WTC11 (cell line): ENCODE results near the gene SERPINB1. TPM values are rescaled to one million over a fixed set of nuclear protein-coding genes. Genes with fewer than 3 reads are reported as not detected.

Experiments used
- ATAC-seq: fragments of 200-7000 bp; cut with Tn5 transposase; 2 replicates; pipeline ENCODE4 v1.10.0; 2021; ENCODE audit warnings: mild to moderate bottlenecking, moderate library complexity
- Bru-seq: library from RNA; stranded (reverse); fragments of 400-500 nt; gene quantifications from one replicate; lab custom pipeline; 2021; lab: Mats Ljungman, UMichigan
- CTCF ChIA-PET: fragments of 300-600 bp; sonication (Branson Sonifier 250); formaldehyde crosslinking; loops from one replicate; lab custom pipeline; 2021; ENCODE audit warnings: antibody characterized with exemption; lab: Charles Lee
- POLR2A ChIA-PET: fragments of 350-600 bp; sonication (Branson Sonifier 250); formaldehyde crosslinking; loops from one replicate; lab custom pipeline; 2021; ENCODE audit warnings: antibody characterized with exemption; lab: Charles Lee
- DNase-seq: peaks from one replicate; pipeline ENCODE4 v3.0.0; 2021; ENCODE audit warnings: low spot score
- H3K27ac Mint-ChIP-seq: 2 replicates; pipeline ENCODE4 v1.8.0; 2021; ENCODE audit warnings: mixed read lengths
- H3K27me3 Mint-ChIP-seq: 2 replicates; pipeline ENCODE4 v1.8.0; 2021; ENCODE audit warnings: low read depth, mild to moderate bottlenecking, moderate library complexity, mixed read lengths
- H3K36me3 Mint-ChIP-seq: 2 replicates; pipeline ENCODE4 v1.8.0; 2021; ENCODE audit warnings: mixed read lengths
- H3K4me1 Mint-ChIP-seq: 2 replicates; pipeline ENCODE4 v1.8.0; 2022; ENCODE audit warnings: mixed read lengths
- H3K4me3 Mint-ChIP-seq: 2 replicates; pipeline ENCODE4 v1.8.0; 2021; ENCODE audit warnings: mild to moderate bottlenecking, moderate library complexity, mixed read lengths
- H3K9me3 Mint-ChIP-seq: 2 replicates; pipeline ENCODE4 v1.8.0; 2021; ENCODE audit warnings: mixed read lengths
- CREB1 ChIP-seq: sonication (generic); formaldehyde crosslinking; IDR thresholded peaks from 2 replicates; pipeline ENCODE4 v1.8.0; 2023; ENCODE audit warnings: mild to moderate bottlenecking, missing genetic modification reagents
- CREM ChIP-seq: sonication (generic); formaldehyde crosslinking; IDR thresholded peaks from 2 replicates; pipeline ENCODE4 v1.8.1; 2022; ENCODE audit warnings: mild to moderate bottlenecking, missing genetic modification reagents, moderate library complexity
- ESRRA ChIP-seq: sonication (generic); formaldehyde crosslinking; IDR thresholded peaks from 2 replicates; pipeline ENCODE4 v1.8.1; 2022; ENCODE audit warnings: mild to moderate bottlenecking, missing genetic modification reagents, borderline replicate concordance
- FOXK1 ChIP-seq: sonication (generic); formaldehyde crosslinking; IDR thresholded peaks from 2 replicates; pipeline ENCODE4 v1.8.0; 2022; ENCODE audit warnings: mild to moderate bottlenecking, moderate library complexity, missing genetic modification reagents
- FOXP1 ChIP-seq: sonication (generic); formaldehyde crosslinking; IDR thresholded peaks from 2 replicates; pipeline ENCODE4 v1.8.0; 2022; ENCODE audit warnings: missing genetic modification reagents, mild to moderate bottlenecking, moderate library complexity, borderline replicate concordance
- MYBL2 ChIP-seq: sonication (generic); formaldehyde crosslinking; IDR thresholded peaks from 2 replicates; pipeline ENCODE4 v1.8.1; 2023; ENCODE audit warnings: mild to moderate bottlenecking, moderate library complexity, missing genetic modification reagents
- RELA ChIP-seq: sonication (generic); formaldehyde crosslinking; IDR thresholded peaks from 2 replicates; pipeline ENCODE4 v1.8.1; 2022; ENCODE audit warnings: missing genetic modification reagents, mild to moderate bottlenecking, borderline replicate concordance
- SOX15 ChIP-seq: fragments of 250-450 bp; sonication (Bioruptor Pico); IDR thresholded peaks from 2 replicates; pipeline ENCODE4 v1.9.0; 2021; ENCODE audit warnings: mild to moderate bottlenecking
- TP53 ChIP-seq: sonication (generic); formaldehyde crosslinking; IDR thresholded peaks from 2 replicates; pipeline ENCODE4 v1.8.1; 2023; ENCODE audit warnings: mild to moderate bottlenecking, missing genetic modification reagents
- ZBTB21 ChIP-seq: sonication (generic); formaldehyde crosslinking; IDR thresholded peaks from 2 replicates; pipeline ENCODE4 v1.8.1; 2023; ENCODE audit warnings: mild to moderate bottlenecking, missing genetic modification reagents, borderline replicate concordance
- ZNF138 ChIP-seq: sonication (generic); formaldehyde crosslinking; conservative IDR thresholded peaks from 2 replicates; pipeline ENCODE4 v1.8.1; 2022; ENCODE audit warnings: mild to moderate bottlenecking, moderate library complexity, missing genetic modification reagents
- long read RNA-seq, 3 experiments: library from RNA in 1 of 3; library from capped mRNA in 1 of 3; library from polyadenylated mRNA in 1 of 3; unstranded in 2 of 3; stranded (forward) in 1 of 3; transcript quantifications; one replicate each; pipeline ENCODE4 v2.0.0, GENCODE V29; 2021
- total RNA-seq: library from RNA; stranded (reverse); gene quantifications from 3 replicates; pipeline ENCODE4 v1.2.3, GENCODE V29; 2021
- TF ChIP-seq, protein P1 (sequence below): fragments of 250-450 bp; sonication (Bioruptor Pico); IDR thresholded peaks from 2 replicates; pipeline ENCODE4 v1.9.0; 2021; ENCODE audit warnings: moderate library complexity, mild to moderate bottlenecking, inconsistent platforms, borderline replicate concordance
- TF ChIP-seq, protein P2 (sequence below): sonication (generic); formaldehyde crosslinking; IDR thresholded peaks from 2 replicates; pipeline ENCODE4 v1.8.0; 2023; ENCODE audit warnings: missing genetic modification reagents, mild to moderate bottlenecking, borderline replicate concordance
- TF ChIP-seq, protein P3 (sequence below): fragments of 250-450 bp; sonication (Bioruptor Pico); IDR thresholded peaks from 2 replicates; pipeline ENCODE4 v1.8.0; 2021; ENCODE audit warnings: mild to moderate bottlenecking
- TF ChIP-seq, protein P4 (sequence below): sonication (generic); formaldehyde crosslinking; IDR thresholded peaks from 2 replicates; pipeline ENCODE4 v1.8.1; 2022; ENCODE audit warnings: missing genetic modification reagents, borderline replicate concordance
- TF ChIP-seq, protein P5 (sequence below): sonication (generic); formaldehyde crosslinking; conservative IDR thresholded peaks from 2 replicates; pipeline ENCODE4 v1.8.1; 2022; ENCODE audit warnings: mild to moderate bottlenecking, missing genetic modification reagents
- TF ChIP-seq, protein P6 (sequence below): sonication (generic); formaldehyde crosslinking; IDR thresholded peaks from 2 replicates; pipeline ENCODE4 v1.8.1; 2022; ENCODE audit warnings: mild to moderate bottlenecking, moderate library complexity, missing genetic modification reagents
- TF ChIP-seq, protein P7 (sequence below): sonication (generic); formaldehyde crosslinking; IDR thresholded peaks from 2 replicates; pipeline ENCODE4 v1.8.1; 2023; ENCODE audit warnings: mild to moderate bottlenecking, moderate library complexity, missing genetic modification reagents
- TF ChIP-seq, protein P8 (sequence below): sonication (generic); formaldehyde crosslinking; IDR thresholded peaks from 2 replicates; pipeline ENCODE4 v1.8.1; 2023; ENCODE audit warnings: mild to moderate bottlenecking, missing genetic modification reagents, moderate library complexity
- TF ChIP-seq, protein P9 (sequence below): fragments of 250-450 bp; sonication (Bioruptor Pico); IDR thresholded peaks from 2 replicates; pipeline ENCODE4 v1.9.0; 2021; ENCODE audit warnings: mild to moderate bottlenecking

Gene SERPINB1
- total RNA-seq (14.8 to 21.1 TPM (median 16.9 TPM) in 3 replicates), Bru-seq, nascent RNA (percentile 74 among the genes with signal in this experiment)
- long read RNA-seq, experiment 1, transcript SERPINB1-201 (7 exons, 2,619 nt), result major isoform, 48 of 58 reads
- long read RNA-seq, experiment 1, partial matches to known transcripts, result 3 of 58 reads
- long read RNA-seq, experiment 1, other reads (novel, unspliced or antisense), result 7 of 58 reads
- long read RNA-seq, experiment 2, transcript SERPINB1-201 (7 exons, 2,619 nt), result major isoform, 27 of 38 reads
- long read RNA-seq, experiment 2, partial matches to known transcripts, result 4 of 38 reads
- long read RNA-seq, experiment 2, other reads (novel, unspliced or antisense), result 7 of 38 reads
- long read RNA-seq, experiment 3, transcript SERPINB1-201 (7 exons, 2,619 nt), result major isoform, 50 of 62 reads
- long read RNA-seq, experiment 3, partial matches to known transcripts, result 7 of 62 reads
- long read RNA-seq, experiment 3, other reads (novel, unspliced or antisense), result 5 of 62 reads

DNA sequence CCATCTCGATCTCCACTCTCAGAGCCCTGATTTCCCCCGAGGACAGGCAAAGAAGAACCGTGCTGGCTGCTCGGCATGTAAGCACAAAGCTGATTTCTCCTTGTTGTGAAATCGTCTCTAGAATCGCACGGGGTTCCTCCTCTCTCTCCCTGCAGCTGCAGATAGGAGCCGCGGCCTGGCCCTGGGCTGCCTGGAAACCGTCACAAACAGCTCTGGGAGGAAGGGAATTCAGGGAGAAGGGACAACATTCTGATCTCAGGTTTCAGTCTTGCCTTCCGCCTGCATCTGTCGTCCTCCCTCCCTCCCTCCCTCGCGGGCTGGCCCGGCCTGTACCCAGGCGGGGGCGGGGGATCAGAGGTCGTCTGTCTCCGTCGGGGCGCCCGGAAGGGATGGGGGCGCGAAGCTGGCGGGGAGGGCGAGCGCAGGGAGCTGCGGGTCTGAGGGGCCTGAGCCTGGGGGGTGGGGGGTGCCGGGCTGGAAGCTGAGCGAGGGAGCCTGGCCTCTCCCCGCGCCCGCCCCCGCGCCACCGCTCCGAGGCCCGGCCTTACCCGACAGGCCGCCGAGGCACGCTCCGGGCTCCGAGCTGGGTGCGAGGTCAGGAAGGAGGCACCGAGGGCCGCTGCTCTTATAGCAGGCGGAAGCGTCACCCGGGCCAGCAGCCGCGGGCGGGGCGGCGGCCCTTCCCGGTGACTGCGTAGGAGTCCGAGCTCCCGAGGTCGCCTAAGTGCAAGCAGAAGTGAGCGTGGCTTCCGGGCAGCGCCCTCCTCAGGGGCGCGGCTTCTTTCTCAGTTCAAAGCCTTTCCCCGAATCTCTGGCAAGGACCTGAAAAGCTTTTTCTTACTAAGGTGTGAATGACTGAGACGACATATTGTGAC, at the start of gene SERPINB1:
Gene SERPINB1, minus strand, starts transcription at position 600 of the 875 bp plus-strand sequence. CDS start 1,277 bp downstream, outside the sequence.
- ChIA-PET CTCF (interaction anchor here (0.6 to 3.8 kb wide), 25 partner anchors 8 to 1530 kb away, joined by 3 to 68 read pairs (median 3); partner anchors contain the start of genes FOXQ1, RIPK1 and SLC22A23), POLR2A (interaction anchor here (0.5 to 1.9 kb wide), 7 partner anchors 24 to 158 kb away, joined by 3 to 12 read pairs (median 4); partner anchors contain the start of genes NQO2 and WRNIP1)
- Mint-ChIP-seq H3K27ac (peak within 1 kb of the TSS; percentile 100), H3K4me1 (peaks cover 37% of the 10 kb centered on the region), H3K36me3 (peaks cover 12% of the 10 kb centered on the region), H3K27me3 (no peaks in the 10 kb centered on the region; the same call in 1 of the 2 replicates), H3K9me3 (0 out of 2 replicates have a peak, but pooled peaks cover 6% of the 10 kb centered on the region), H3K4me3 (peak within 1 kb of the TSS; percentile 91)
- peak; percentile 92 for ATAC-seq
- peak; percentile 87 for DNase-seq
- TF ChIP-seq, protein P1, sequence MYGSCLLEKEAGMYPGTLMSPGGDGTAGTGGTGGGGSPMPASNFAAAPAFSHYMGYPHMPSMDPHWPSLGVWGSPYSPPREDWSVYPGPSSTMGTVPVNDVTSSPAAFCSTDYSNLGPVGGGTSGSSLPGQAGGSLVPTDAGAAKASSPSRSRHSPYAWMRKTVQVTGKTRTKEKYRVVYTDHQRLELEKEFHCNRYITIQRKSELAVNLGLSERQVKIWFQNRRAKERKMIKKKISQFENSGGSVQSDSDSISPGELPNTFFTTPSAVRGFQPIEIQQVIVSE (CRISPR knock-in tag), result no peak
- TF ChIP-seq, protein P2, sequence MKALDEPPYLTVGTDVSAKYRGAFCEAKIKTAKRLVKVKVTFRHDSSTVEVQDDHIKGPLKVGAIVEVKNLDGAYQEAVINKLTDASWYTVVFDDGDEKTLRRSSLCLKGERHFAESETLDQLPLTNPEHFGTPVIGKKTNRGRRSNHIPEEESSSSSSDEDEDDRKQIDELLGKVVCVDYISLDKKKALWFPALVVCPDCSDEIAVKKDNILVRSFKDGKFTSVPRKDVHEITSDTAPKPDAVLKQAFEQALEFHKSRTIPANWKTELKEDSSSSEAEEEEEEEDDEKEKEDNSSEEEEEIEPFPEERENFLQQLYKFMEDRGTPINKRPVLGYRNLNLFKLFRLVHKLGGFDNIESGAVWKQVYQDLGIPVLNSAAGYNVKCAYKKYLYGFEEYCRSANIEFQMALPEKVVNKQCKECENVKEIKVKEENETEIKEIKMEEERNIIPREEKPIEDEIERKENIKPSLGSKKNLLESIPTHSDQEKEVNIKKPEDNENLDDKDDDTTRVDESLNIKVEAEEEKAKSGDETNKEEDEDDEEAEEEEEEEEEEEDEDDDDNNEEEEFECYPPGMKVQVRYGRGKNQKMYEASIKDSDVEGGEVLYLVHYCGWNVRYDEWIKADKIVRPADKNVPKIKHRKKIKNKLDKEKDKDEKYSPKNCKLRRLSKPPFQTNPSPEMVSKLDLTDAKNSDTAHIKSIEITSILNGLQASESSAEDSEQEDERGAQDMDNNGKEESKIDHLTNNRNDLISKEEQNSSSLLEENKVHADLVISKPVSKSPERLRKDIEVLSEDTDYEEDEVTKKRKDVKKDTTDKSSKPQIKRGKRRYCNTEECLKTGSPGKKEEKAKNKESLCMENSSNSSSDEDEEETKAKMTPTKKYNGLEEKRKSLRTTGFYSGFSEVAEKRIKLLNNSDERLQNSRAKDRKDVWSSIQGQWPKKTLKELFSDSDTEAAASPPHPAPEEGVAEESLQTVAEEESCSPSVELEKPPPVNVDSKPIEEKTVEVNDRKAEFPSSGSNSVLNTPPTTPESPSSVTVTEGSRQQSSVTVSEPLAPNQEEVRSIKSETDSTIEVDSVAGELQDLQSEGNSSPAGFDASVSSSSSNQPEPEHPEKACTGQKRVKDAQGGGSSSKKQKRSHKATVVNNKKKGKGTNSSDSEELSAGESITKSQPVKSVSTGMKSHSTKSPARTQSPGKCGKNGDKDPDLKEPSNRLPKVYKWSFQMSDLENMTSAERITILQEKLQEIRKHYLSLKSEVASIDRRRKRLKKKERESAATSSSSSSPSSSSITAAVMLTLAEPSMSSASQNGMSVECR (CRISPR knock-in tag), result no peak
- TF ChIP-seq FOXP1 (peak; percentile 50; the same call in 1 of the 2 replicates), MYBL2 (peak; percentile 72; the same call in 1 of the 2 replicates), SOX15 (CRISPR knock-in tag) (no peak), CREB1 (CRISPR knock-in tag) (no peak), RELA (CRISPR knock-in tag) (no peak), ZNF138 (no peak), ZBTB21 (CRISPR knock-in tag) (no peak; the same call in 1 of the 2 replicates), CREM (peak; percentile 66), TP53 (CRISPR knock-in tag) (no peak), ESRRA (CRISPR knock-in tag) (0 out of 2 replicates have a peak, but pooled peaks have one; percentile 58), FOXK1 (peak; percentile 43; the same call in 1 of the 2 replicates)
- TF ChIP-seq, protein P3, sequence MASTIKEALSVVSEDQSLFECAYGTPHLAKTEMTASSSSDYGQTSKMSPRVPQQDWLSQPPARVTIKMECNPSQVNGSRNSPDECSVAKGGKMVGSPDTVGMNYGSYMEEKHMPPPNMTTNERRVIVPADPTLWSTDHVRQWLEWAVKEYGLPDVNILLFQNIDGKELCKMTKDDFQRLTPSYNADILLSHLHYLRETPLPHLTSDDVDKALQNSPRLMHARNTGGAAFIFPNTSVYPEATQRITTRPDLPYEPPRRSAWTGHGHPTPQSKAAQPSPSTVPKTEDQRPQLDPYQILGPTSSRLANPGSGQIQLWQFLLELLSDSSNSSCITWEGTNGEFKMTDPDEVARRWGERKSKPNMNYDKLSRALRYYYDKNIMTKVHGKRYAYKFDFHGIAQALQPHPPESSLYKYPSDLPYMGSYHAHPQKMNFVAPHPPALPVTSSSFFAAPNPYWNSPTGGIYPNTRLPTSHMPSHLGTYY (CRISPR knock-in tag), result no peak
- TF ChIP-seq, protein P4, sequence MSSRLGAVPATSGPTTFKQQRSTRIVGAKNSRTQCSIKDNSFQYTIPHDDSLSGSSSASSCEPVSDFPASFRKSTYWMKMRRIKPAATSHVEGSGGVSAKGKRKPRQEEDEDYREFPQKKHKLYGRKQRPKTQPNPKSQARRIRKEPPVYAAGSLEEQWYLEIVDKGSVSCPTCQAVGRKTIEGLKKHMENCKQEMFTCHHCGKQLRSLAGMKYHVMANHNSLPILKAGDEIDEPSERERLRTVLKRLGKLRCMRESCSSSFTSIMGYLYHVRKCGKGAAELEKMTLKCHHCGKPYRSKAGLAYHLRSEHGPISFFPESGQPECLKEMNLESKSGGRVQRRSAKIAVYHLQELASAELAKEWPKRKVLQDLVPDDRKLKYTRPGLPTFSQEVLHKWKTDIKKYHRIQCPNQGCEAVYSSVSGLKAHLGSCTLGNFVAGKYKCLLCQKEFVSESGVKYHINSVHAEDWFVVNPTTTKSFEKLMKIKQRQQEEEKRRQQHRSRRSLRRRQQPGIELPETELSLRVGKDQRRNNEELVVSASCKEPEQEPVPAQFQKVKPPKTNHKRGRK, result no peak
- TF ChIP-seq, protein P5, sequence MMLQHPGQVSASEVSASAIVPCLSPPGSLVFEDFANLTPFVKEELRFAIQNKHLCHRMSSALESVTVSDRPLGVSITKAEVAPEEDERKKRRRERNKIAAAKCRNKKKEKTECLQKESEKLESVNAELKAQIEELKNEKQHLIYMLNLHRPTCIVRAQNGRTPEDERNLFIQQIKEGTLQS (CRISPR knock-in tag), result no peak
- TF ChIP-seq, protein P6, sequence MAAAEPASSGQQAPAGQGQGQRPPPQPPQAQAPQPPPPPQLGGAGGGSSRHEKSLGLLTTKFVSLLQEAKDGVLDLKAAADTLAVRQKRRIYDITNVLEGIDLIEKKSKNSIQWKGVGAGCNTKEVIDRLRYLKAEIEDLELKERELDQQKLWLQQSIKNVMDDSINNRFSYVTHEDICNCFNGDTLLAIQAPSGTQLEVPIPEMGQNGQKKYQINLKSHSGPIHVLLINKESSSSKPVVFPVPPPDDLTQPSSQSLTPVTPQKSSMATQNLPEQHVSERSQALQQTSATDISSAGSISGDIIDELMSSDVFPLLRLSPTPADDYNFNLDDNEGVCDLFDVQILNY (CRISPR knock-in tag), result peak; percentile 87
- TF ChIP-seq, protein P7, sequence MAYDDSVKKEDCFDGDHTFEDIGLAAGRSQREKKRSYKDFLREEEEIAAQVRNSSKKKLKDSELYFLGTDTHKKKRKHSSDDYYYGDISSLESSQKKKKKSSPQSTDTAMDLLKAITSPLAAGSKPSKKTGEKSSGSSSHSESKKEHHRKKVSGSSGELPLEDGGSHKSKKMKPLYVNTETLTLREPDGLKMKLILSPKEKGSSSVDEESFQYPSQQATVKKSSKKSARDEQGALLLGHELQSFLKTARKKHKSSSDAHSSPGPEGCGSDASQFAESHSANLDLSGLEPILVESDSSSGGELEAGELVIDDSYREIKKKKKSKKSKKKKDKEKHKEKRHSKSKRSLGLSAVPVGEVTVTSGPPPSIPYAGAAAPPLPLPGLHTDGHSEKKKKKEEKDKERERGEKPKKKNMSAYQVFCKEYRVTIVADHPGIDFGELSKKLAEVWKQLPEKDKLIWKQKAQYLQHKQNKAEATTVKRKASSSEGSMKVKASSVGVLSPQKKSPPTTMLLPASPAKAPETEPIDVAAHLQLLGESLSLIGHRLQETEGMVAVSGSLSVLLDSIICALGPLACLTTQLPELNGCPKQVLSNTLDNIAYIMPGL (CRISPR knock-in tag), result 0 out of 2 replicates have a peak, but pooled peaks have one; percentile 50
- TF ChIP-seq, protein P8, sequence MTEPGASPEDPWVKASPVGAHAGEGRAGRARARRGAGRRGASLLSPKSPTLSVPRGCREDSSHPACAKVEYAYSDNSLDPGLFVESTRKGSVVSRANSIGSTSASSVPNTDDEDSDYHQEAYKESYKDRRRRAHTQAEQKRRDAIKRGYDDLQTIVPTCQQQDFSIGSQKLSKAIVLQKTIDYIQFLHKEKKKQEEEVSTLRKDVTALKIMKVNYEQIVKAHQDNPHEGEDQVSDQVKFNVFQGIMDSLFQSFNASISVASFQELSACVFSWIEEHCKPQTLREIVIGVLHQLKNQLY (CRISPR knock-in tag), result 0 out of 2 replicates have a peak, but pooled peaks have one; percentile 46
- TF ChIP-seq, protein P9, sequence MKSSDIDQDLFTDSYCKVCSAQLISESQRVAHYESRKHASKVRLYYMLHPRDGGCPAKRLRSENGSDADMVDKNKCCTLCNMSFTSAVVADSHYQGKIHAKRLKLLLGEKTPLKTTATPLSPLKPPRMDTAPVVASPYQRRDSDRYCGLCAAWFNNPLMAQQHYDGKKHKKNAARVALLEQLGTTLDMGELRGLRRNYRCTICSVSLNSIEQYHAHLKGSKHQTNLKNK, result no peak
